ENCODE data around the gene BCL2L2.

DNA sequence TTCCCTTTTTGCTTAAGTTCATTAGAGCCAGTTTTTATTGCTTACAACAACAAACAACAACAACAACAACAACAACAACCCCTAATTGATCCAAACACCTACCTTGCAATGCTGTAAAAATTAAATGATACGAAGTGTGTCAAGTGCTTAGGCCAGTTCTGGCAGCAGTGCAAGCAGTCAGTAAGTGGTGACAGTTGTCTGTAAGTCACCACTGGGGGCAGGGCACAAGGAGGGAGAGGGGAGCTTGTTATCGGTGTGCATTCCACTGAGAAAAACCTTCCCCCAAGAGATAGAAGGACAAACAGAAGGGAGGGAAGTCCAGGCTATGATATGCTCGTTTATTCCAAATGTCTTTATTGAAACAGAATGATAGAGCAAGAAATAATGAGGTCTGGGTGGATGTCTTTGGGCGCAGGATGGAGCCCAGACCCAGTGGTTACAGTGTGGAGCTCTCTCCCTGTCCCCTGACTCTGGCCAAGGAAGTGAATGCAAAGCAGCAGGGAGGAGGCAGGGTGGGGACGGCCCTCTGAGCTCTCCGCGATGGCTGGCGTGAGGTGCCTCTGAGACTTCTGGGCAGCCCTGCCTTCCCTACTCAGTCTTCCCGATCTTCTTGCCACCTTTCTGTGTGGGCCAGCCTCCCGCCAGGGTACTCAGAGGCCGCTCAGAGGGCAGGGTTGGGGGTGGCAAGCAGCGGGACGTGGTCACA, 39.5 kb downstream of the BCL2L2 start:
- TF ChIP-seq, protein P1, sequence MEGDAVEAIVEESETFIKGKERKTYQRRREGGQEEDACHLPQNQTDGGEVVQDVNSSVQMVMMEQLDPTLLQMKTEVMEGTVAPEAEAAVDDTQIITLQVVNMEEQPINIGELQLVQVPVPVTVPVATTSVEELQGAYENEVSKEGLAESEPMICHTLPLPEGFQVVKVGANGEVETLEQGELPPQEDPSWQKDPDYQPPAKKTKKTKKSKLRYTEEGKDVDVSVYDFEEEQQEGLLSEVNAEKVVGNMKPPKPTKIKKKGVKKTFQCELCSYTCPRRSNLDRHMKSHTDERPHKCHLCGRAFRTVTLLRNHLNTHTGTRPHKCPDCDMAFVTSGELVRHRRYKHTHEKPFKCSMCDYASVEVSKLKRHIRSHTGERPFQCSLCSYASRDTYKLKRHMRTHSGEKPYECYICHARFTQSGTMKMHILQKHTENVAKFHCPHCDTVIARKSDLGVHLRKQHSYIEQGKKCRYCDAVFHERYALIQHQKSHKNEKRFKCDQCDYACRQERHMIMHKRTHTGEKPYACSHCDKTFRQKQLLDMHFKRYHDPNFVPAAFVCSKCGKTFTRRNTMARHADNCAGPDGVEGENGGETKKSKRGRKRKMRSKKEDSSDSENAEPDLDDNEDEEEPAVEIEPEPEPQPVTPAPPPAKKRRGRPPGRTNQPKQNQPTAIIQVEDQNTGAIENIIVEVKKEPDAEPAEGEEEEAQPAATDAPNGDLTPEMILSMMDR (IDR thresholded peaks at IDR 0.05) = no peak
- TF ChIP-seq POLR2A (IDR thresholded peaks at IDR 0.05) (no peak), EP300 (IDR thresholded peaks at IDR 0.05) (no peak)

Measured in tibial nerve (tissue), 4 donors.